ENCODE results near the gene YTHDF1. TPM values are rescaled to one million over a fixed set of nuclear protein-coding genes. Genes with fewer than 3 reads are reported as not detected.

Gene YTHDF1
- total RNA-seq, 4 donors from 2014 or later: 21.2 to 49.6 (median 25.8) TPM

GRCh38 chr20:63177134-63177784 lies 38.7 kb downstream of the YTHDF1 start:
- DNase-seq (ENCODE audit: low spot score): no peak
- ATAC-seq (ENCODE audit: low FRiP score): no peak
- TF ChIP-seq CTCF (IDR thresholded peaks at IDR 0.05): no peak

DNA sequence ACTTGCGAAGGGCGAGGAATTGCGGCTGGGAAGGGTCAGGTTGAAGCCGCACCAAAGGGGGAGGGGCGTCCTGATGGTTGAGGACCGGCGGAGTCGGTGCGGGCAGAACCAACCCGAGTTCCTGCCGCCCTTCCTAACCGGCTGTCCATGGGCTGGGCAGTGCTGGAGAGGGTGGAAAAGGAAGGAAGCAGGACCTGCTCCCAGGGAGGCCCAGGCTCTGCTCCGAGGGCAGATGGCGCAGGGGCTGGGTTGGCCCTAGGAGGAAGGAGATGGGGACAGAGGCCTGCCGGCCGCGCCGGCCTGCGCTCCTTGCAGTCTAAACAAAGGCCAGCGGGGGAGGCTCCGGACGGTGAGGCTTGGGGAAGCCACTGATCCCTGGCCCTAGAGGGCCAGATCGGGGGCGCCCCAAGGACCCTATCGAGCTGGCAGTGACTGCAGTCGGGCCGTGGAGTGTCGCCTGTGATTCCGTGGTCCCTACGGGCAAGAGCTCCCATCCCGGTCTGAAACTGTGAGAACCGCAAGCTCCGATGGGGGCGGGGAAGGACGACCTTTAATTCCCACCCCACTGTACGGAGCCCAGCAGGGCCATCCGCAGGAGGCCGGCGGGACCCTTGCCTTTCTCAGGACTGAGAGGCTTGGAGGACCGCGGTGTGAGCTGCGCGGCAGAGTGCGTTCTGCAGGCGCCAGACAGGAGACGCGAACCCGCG lies 39.4 kb downstream of the YTHDF1 start:
- DNase-seq (ENCODE audit: low spot score): no peak
- no peak for TF ChIP-seq CTCF (IDR thresholded peaks at IDR 0.05)
- no peak for ATAC-seq (ENCODE audit: low FRiP score)

- no peak for ATAC-seq (ENCODE audit: low FRiP score)
- no peak for TF ChIP-seq CTCF (IDR thresholded peaks at IDR 0.05)
- no peak for DNase-seq (ENCODE audit: low spot score)
Observed at GRCh38 chr20:63176034-63176426, 39.9 kb downstream of the YTHDF1 start.

DNA sequence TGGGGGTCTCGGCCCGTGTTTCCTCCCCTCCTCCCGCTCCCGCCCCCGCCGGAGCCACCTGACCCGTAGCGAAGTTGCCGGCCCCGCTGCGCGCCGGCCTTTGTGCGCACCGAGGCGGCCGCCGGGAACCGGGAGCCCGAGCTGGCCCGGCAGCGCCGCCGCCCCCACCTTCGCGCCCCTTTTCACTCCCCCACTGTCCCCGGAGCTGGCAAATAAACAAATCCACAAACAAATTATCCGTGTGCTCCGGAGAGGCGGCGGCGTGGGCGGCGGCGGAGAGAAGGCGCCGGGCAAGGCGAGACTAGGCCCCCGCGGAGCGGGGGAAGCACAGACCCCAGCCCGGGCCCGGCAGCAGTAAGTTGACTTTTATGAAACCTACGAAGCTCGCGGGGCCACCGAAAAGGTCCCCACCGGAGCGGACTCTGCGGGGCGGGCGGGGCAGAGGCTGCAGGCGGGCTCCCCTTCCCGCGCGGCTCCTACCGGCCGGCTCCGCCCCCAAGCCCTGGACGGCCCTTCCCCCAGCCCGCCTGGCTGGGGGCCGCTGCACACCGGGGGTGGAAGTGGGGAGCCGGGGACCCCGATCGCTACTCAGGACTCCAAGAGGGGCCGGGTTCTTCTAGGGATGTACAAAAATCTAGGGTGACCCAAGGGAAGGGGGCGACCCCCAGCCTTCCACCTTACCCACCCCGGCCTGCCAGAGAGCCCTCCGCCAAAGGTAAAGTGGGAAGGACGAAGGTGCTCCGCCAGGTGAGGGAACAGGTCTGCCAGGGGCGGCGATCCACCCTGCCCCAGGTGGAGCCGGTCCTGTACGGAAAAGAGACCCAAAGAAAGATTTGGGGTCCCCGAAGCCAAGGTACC lies 40.7 kb downstream of the YTHDF1 start:
- DNase-seq (ENCODE audit: low spot score) (no peak), ATAC-seq (ENCODE audit: low FRiP score) (no peak)
- no peak for TF ChIP-seq CTCF (IDR thresholded peaks at IDR 0.05)

- no peak for ATAC-seq (ENCODE audit: low FRiP score)
- TF ChIP-seq CTCF (IDR thresholded peaks at IDR 0.05): no peak
- no peak for DNase-seq (ENCODE audit: low spot score)
Observed at GRCh38 chr20:63174309-63175037, 41.5 kb downstream of the YTHDF1 start.

- ATAC-seq (ENCODE audit: low FRiP score): no peak
- TF ChIP-seq CTCF (IDR thresholded peaks at IDR 0.05): no peak
- DNase-seq (ENCODE audit: low spot score): no peak
Observed at GRCh38 chr20:63173552-63174191, 42.3 kb downstream of the YTHDF1 start.

All from omental fat pad (tissue), 4 donors.